ENCODE measurements around the gene GALK2. TPM values are rescaled to one million over a fixed set of nuclear protein-coding genes. Genes with fewer than 3 reads are reported as not detected.

Gene GALK2
- total RNA-seq, 1 experiment from 2014 or later = 35.0 TPM

DNA sequence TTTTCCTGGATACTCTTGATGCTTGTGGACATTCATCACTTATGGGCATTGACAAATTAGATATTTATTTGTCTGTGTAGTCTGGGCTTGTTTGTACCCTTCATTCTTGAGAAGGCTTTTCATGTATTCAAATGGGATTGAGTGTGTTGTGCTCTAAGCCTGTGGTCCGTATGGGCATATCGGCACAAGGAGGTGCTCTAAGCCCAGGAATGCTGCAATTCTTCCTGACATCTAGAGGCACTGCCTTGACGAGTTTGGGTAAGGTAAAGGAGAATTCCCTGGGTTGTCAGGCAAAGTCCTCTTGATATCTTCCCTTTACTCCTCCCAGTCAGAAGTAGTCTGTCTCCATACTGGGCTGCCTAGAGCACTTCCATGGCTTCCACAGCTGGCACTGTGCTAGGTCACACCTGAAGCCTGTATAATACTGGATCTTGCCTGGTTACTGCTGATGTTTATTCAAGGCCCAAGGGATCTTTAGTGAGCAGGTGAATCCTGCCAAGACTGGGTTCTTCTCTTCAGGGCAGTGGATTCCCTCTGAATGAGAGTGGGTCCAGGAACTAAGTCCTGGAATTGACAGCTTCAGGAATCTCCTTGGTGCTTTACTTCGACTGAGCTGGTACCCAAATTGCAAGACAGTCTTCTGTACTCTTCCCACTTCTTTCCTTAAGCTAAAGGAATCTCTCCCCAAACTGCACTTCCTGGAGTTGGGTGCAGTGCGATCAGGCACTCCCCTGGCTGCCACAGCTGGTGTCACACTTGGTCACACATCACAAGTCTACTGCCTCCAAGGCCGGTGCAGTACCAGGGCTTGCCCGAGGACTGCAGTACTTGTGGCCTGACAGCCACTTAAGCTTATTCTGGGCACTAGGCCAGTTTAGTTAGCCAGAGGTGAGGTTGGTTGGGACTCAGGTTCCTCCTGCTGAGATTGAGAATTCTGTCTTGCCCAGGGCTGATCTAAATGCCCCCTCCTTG is 46.0 kb downstream of the GALK2 start:
- in situ Hi-C loops (cut with HindIII; ENCODE audit: low pct_unique_long_range_greater_than_20kb, low sequenced_read_pairs) (no loop called here), intact Hi-C loops (cut with micrococcal nuclease; ENCODE audit: unreplicated experiment) (no loop called here)
- Histone ChIP-seq H3K36me3 (ENCODE audit: control insufficient read depth, insufficient read depth, low read length) (no peaks in the 10 kb centered on the region), H3K27ac (ENCODE audit: low read length) (no peak overlapping the region), H3K4me3 (ENCODE audit: low read depth in 2 of 2, low read length in 2 of 2) (no peak overlapping the region), H3K27me3 (ENCODE audit: control insufficient read depth, insufficient read depth, low read length) (no peaks in the 10 kb centered on the region), H3K4me1 (ENCODE audit: control insufficient read depth, insufficient read depth, low read length) (peaks cover 5% of the 10 kb centered on the region), H3K9me3 (ENCODE audit: control insufficient read depth, insufficient read depth, low read depth, low read length) (no peaks in the 10 kb centered on the region)
- ChIA-PET CTCF (interaction anchor here (0.6 kb wide), 1 partner anchor 179 kb away, joined by 14 read pairs; no protein-coding TSS in a partner anchor), POLR2A (no interaction called here)
- DNase-seq (ENCODE audit: low read depth, low spot score) (no peak), ATAC-seq (peak; percentile 88)
- TF ChIP-seq TCF7L2 (IDR thresholded peaks at IDR 0.05; ENCODE audit: low read depth, low read length) (no peak), SIN3A (IDR thresholded peaks at IDR 0.05; ENCODE audit: borderline replicate concordance, insufficient read depth, low read depth, low read length) (no peak), REST (IDR thresholded peaks at IDR 0.05; ENCODE audit: insufficient read depth in 1 of 2, low read depth in 2 of 2, low read length in 1 of 2) (no peak), POLR2AphosphoS5 (IDR thresholded peaks at IDR 0.05; ENCODE audit: low read depth, low read length) (no peak)
- TF ChIP-seq, protein P1, sequence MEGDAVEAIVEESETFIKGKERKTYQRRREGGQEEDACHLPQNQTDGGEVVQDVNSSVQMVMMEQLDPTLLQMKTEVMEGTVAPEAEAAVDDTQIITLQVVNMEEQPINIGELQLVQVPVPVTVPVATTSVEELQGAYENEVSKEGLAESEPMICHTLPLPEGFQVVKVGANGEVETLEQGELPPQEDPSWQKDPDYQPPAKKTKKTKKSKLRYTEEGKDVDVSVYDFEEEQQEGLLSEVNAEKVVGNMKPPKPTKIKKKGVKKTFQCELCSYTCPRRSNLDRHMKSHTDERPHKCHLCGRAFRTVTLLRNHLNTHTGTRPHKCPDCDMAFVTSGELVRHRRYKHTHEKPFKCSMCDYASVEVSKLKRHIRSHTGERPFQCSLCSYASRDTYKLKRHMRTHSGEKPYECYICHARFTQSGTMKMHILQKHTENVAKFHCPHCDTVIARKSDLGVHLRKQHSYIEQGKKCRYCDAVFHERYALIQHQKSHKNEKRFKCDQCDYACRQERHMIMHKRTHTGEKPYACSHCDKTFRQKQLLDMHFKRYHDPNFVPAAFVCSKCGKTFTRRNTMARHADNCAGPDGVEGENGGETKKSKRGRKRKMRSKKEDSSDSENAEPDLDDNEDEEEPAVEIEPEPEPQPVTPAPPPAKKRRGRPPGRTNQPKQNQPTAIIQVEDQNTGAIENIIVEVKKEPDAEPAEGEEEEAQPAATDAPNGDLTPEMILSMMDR (IDR thresholded peaks at IDR 0.05) = 0 out of 2 replicates have a peak, but pooled peaks have one; percentile 18
- BruUV-seq (replicated peaks) = no TSS peak

DNA sequence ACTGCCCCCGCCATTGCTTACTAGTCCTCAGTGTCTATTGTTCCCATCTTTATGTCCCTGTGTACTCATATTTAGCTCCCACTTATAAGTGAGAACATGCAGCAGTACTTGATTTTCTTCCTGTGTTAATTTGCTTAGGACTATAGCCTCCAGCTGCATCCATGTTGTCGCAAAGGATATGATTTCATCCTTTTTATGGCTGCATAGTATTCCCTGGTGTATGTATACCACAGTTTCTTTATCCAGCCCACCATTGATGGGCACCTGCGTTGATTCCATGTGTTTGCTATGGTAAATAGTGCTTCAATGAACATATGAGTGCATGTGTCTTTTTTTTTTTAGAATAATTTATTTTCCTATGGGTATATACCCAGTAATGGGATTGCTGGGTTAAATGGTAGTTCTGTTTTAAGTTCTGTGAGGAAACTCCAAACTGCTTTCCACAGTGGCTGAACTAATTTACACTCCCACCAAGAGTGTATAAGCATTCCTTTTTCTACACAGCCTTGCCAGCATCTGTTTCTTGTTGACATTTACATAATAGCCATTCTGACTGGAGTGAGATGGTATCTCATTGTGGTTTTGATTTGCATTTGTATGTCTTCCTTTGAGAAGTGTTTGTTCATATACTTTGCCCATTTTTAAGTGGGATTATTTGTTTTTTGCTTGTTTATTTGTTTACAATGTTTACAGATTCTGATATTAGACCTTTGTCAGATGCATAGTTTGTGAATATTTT is 53.7 kb downstream of the GALK2 start:
- intact Hi-C loops (cut with micrococcal nuclease; ENCODE audit: unreplicated experiment) = no loop called here
- no peak for DNase-seq (ENCODE audit: low read depth, low spot score)
- H3K4me3 ChIP-seq (ENCODE audit: low read depth in 2 of 2, low read length in 2 of 2) = no peak overlapping the region
- TF ChIP-seq SIN3A (IDR thresholded peaks at IDR 0.05; ENCODE audit: borderline replicate concordance, insufficient read depth, low read depth, low read length) (no peak), POLR2AphosphoS5 (IDR thresholded peaks at IDR 0.05; ENCODE audit: low read depth, low read length) (no peak), TCF7L2 (IDR thresholded peaks at IDR 0.05; ENCODE audit: low read depth, low read length) (no peak), REST (IDR thresholded peaks at IDR 0.05; ENCODE audit: insufficient read depth in 1 of 2, low read depth in 2 of 2, low read length in 1 of 2) (no peak)
- TF ChIP-seq, protein P1 (IDR thresholded peaks at IDR 0.05) = no peak
- in situ Hi-C loops (cut with HindIII; ENCODE audit: low pct_unique_long_range_greater_than_20kb, low sequenced_read_pairs) = no loop called here
- no peak overlapping the region for H3K27ac ChIP-seq (ENCODE audit: low read length)
- ChIA-PET CTCF (no interaction called here), POLR2A (no interaction called here)
- no peak for ATAC-seq
- H3K36me3 ChIP-seq (ENCODE audit: control insufficient read depth, insufficient read depth, low read length) = no peaks in the 10 kb centered on the region
- no peaks in the 10 kb centered on the region for H3K9me3 ChIP-seq (ENCODE audit: control insufficient read depth, insufficient read depth, low read depth, low read length)
- H3K27me3 ChIP-seq (ENCODE audit: control insufficient read depth, insufficient read depth, low read length) = no peaks in the 10 kb centered on the region
- H3K4me1 ChIP-seq (ENCODE audit: control insufficient read depth, insufficient read depth, low read length) = peaks cover 4% of the 10 kb centered on the region; the same call in 1 of the 2 replicates
- BruUV-seq (replicated peaks) = no TSS peak

All from Panc1 (cell line).